K562 (cell line): ENCODE data around the gene SLC35B4. TPM values are rescaled to one million over a fixed set of nuclear protein-coding genes. Genes with fewer than 3 reads are reported as not detected.

Source experiments
- CCNT2 ChIP-seq: IDR thresholded peaks from 2 replicates; pipeline ENCODE4 v1.6.1; 2011; ENCODE audit warnings: borderline replicate concordance, low read depth, mild to moderate bottlenecking, moderate library complexity, mixed read lengths, low read length; ENCODE audit not compliant: insufficient read length; ENCODE audit errors: extremely low read depth
- MCM3 ChIP-seq: fragments of 450-650 bp; IDR thresholded peaks from 2 replicates; pipeline ENCODE4 v1.6.1; 2016
- MED1 ChIP-seq: sonication (generic); formaldehyde crosslinking; IDR thresholded peaks from 2 replicates; pipeline ENCODE4 v1.8.1; 2023; ENCODE audit warnings: missing genetic modification reagents, borderline replicate concordance
- MYC ChIP-seq, 2 experiments: fragments of 250-450 bp in 1 of 2; sonication (Bioruptor Pico) in 1 of 2; IDR thresholded peaks; 2 replicates each; pipeline versions ENCODE4 v1.5.1 to v1.6.1; 2012 to 2021; ENCODE audit warnings: low read depth in 2 of 2, borderline replicate concordance in 1 of 2, improper control_type of control experiment in 1 of 2, low read length in 1 of 2, mild to moderate bottlenecking in 1 of 2, moderate library complexity in 1 of 2
- SMAD4 ChIP-seq: fragments of 250-450 bp; sonication (Bioruptor Pico); conservative IDR thresholded peaks from 2 replicates; pipeline ENCODE4 v1.8.0; 2021; ENCODE audit warnings: inconsistent platforms, mild to moderate bottlenecking, moderate library complexity
- U2AF1 ChIP-seq: fragments of 200-400 bp; formaldehyde crosslinking; optimal IDR thresholded peaks from 2 replicates; pipeline ENCODE3; 2017; ENCODE audit warnings: mild to moderate bottlenecking, low read depth, low read length, moderate library complexity
- YY1 ChIP-seq, 3 experiments: IDR thresholded peaks; 2 replicates each; pipeline ENCODE4 v1.6.1; 2011; ENCODE audit warnings: low read length in 2 of 3, mild to moderate bottlenecking in 2 of 3, moderate library complexity in 2 of 3, borderline replicate concordance in 1 of 3, control low read depth in 1 of 3, low read depth in 1 of 3; ENCODE audit not compliant: insufficient read depth in 3 of 3, insufficient replicate concordance in 2 of 3, control insufficient read depth in 1 of 3, insufficient read length in 1 of 3; ENCODE audit errors: extremely low read depth in 1 of 3
- polyA plus RNA-seq, 8 experiments: library from polyadenylated mRNA; depleted of rRNA in 4 of 8; stranded (reverse) in 5 of 8; unstranded in 3 of 8; fragments of >200 nt; fragmentation: Nextera tagmentation in 2 of 8; fragmentation: Illumina TruSeq in 1 of 8; extraction: Ambion mirVana in 2 of 8; extraction: Trizol in 1 of 8; gene quantifications; 2 replicates each; pipeline versions ENCODE4 v1.2.1 to v1.2.3, GENCODE V29; 2011 to 2014; ENCODE audit warnings: inconsistent platforms in 1 of 8, missing spikeins in 1 of 8
- total RNA-seq, 7 experiments: library from RNA; depleted of rRNA in 6 of 7; stranded (reverse); fragments of >200 nt in 6 of 7; fragmentation: Illumina TruSeq in 2 of 7; extraction: Trizol in 2 of 7; gene quantifications; 2 replicates each; pipeline versions ENCODE4 v1.2.1 to v1.2.3, GENCODE V29; 2011 to 2021; ENCODE audit warnings: low replicate concordance in 1 of 7
- TF ChIP-seq, protein P1 (sequence below): fragments of 450-650 bp; IDR thresholded peaks from 2 replicates; pipeline ENCODE4 v1.7.1; 2018; ENCODE audit warnings: mild to moderate bottlenecking, low read depth; ENCODE audit not compliant: partially characterized antibody
- TF ChIP-seq, protein P2 (sequence below): fragments of 150-350 bp; conservative IDR thresholded peaks from 2 replicates; pipeline ENCODE4 v1.6.1; 2014; ENCODE audit warnings: low read length
- TF ChIP-seq, protein P3 (sequence below): fragments of 450-650 bp; formaldehyde crosslinking; IDR thresholded peaks from 2 replicates; pipeline ENCODE4 v1.4.0; 2022; ENCODE audit warnings: mild to moderate bottlenecking, moderate library complexity
- TF ChIP-seq, protein P4 (sequence below): sonication (generic); formaldehyde crosslinking; IDR thresholded peaks from 2 replicates; pipeline ENCODE4 v1.4.0; 2020; ENCODE audit warnings: mild to moderate bottlenecking, missing genetic modification reagents
- TF ChIP-seq, protein P5 (sequence below): fragments of 250-450 bp; sonication (Bioruptor Pico); IDR thresholded peaks from 2 replicates; pipeline ENCODE4 v1.8.0; 2022; ENCODE audit warnings: inconsistent platforms, mild to moderate bottlenecking, moderate library complexity, borderline replicate concordance

SLC35B4 gene
- total and polyA plus RNA-seq, 9 of the 15 experiments (the other 6 are each of a cell fraction or from before 2014, with no cell fraction given) = 6.1 to 34.9 (median 17.6) TPM

DNA sequence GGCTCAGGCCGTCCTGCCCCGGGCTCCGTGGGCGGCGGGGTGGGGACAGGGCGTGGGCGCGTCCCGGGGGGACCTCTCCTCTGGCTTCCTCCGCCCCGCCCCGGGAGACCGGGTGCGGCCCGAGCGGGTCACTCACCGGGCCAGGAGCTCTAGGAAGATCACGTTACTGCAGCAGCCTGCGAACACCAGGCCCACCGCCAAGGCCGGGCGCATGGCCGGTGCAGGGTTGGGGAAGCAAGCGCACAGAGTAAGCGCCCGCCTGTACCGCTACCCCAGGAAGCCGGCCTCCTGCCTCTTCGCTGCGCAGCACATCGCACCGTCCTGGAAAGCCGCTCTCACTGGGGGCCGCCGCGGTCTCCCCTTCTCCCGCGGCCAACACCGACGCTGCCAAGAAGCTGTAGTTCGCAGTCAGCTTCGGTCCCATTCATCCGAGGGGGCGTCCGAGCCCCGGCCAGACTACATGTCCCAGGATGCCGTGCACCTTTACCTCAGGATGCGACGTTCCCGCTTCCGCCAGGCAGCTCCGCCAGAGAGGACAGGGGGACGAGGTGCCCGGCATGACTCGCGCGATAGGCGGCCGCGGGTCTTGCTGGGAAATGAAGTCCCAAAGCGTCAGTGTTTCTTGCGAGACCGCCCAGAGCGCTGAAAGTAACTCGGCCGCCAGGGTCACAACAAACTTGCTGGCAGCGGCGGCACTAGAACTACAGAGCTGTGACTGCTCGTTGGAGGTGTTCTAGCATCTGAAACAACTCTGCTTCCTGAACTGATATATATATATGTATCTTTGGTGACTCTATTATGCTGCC, at the start of gene SLC35B4 (continued):
- TF ChIP-seq, protein P1, sequence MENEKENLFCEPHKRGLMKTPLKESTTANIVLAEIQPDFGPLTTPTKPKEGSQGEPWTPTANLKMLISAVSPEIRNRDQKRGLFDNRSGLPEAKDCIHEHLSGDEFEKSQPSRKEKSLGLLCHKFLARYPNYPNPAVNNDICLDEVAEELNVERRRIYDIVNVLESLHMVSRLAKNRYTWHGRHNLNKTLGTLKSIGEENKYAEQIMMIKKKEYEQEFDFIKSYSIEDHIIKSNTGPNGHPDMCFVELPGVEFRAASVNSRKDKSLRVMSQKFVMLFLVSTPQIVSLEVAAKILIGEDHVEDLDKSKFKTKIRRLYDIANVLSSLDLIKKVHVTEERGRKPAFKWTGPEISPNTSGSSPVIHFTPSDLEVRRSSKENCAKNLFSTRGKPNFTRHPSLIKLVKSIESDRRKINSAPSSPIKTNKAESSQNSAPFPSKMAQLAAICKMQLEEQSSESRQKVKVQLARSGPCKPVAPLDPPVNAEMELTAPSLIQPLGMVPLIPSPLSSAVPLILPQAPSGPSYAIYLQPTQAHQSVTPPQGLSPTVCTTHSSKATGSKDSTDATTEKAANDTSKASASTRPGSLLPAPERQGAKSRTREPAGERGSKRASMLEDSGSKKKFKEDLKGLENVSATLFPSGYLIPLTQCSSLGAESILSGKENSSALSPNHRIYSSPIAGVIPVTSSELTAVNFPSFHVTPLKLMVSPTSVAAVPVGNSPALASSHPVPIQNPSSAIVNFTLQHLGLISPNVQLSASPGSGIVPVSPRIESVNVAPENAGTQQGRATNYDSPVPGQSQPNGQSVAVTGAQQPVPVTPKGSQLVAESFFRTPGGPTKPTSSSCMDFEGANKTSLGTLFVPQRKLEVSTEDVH = peak; percentile 71
- 0 out of 2 replicates have a peak, but pooled peaks have one; percentile 56 for TF ChIP-seq SMAD4
- TF ChIP-seq MED1 (CRISPR knock-in tag) = no peak
- TF ChIP-seq, protein P2, sequence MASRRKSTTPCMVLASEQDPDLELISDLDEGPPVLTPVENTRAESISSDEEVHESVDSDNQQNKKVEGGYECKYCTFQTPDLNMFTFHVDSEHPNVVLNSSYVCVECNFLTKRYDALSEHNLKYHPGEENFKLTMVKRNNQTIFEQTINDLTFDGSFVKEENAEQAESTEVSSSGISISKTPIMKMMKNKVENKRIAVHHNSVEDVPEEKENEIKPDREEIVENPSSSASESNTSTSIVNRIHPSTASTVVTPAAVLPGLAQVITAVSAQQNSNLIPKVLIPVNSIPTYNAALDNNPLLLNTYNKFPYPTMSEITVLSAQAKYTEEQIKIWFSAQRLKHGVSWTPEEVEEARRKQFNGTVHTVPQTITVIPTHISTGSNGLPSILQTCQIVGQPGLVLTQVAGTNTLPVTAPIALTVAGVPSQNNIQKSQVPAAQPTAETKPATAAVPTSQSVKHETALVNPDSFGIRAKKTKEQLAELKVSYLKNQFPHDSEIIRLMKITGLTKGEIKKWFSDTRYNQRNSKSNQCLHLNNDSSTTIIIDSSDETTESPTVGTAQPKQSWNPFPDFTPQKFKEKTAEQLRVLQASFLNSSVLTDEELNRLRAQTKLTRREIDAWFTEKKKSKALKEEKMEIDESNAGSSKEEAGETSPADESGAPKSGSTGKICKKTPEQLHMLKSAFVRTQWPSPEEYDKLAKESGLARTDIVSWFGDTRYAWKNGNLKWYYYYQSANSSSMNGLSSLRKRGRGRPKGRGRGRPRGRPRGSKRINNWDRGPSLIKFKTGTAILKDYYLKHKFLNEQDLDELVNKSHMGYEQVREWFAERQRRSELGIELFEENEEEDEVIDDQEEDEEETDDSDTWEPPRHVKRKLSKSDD = peak; percentile 92
- no peak for TF ChIP-seq U2AF1
- TF ChIP-seq, protein P3, sequence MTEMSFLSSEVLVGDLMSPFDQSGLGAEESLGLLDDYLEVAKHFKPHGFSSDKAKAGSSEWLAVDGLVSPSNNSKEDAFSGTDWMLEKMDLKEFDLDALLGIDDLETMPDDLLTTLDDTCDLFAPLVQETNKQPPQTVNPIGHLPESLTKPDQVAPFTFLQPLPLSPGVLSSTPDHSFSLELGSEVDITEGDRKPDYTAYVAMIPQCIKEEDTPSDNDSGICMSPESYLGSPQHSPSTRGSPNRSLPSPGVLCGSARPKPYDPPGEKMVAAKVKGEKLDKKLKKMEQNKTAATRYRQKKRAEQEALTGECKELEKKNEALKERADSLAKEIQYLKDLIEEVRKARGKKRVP (CRISPR knock-in tag) = no peak
- TF ChIP-seq MCM3 = no peak
- peak; percentile 77 for TF ChIP-seq MYC (IDR thresholded peaks at IDR 0.05; ENCODE audit: low read depth, low read length)
- TF ChIP-seq MYC (CRISPR knock-in tag; IDR thresholded peaks at IDR 0.05; ENCODE audit: borderline replicate concordance, low read depth) = peak; percentile 73; the same call in 1 of the 2 replicates
- TF ChIP-seq, protein P4, sequence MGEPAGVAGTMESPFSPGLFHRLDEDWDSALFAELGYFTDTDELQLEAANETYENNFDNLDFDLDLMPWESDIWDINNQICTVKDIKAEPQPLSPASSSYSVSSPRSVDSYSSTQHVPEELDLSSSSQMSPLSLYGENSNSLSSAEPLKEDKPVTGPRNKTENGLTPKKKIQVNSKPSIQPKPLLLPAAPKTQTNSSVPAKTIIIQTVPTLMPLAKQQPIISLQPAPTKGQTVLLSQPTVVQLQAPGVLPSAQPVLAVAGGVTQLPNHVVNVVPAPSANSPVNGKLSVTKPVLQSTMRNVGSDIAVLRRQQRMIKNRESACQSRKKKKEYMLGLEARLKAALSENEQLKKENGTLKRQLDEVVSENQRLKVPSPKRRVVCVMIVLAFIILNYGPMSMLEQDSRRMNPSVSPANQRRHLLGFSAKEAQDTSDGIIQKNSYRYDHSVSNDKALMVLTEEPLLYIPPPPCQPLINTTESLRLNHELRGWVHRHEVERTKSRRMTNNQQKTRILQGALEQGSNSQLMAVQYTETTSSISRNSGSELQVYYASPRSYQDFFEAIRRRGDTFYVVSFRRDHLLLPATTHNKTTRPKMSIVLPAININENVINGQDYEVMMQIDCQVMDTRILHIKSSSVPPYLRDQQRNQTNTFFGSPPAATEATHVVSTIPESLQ (CRISPR knock-in tag) = peak; percentile 98; the same call in 1 of the 2 replicates
- TF ChIP-seq, protein P5, sequence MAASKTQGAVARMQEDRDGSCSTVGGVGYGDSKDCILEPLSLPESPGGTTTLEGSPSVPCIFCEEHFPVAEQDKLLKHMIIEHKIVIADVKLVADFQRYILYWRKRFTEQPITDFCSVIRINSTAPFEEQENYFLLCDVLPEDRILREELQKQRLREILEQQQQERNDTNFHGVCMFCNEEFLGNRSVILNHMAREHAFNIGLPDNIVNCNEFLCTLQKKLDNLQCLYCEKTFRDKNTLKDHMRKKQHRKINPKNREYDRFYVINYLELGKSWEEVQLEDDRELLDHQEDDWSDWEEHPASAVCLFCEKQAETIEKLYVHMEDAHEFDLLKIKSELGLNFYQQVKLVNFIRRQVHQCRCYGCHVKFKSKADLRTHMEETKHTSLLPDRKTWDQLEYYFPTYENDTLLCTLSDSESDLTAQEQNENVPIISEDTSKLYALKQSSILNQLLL = no peak
- TF ChIP-seq YY1 (IDR thresholded peaks at IDR 0.05; ENCODE audit: borderline replicate concordance in 1 of 3, control insufficient read depth in 1 of 3, extremely low read depth in 1 of 3, insufficient read depth in 3 of 3, insufficient read length in 1 of 3, insufficient replicate concordance in 2 of 3, low read depth in 1 of 3, low read length in 2 of 3) = peak in 2 of 3 experiments; percentile 75 to 76
- TF ChIP-seq CCNT2 = peak; percentile 51
